K562 treated with DMSO at 1 percent for 12 hours (cell line): ENCODE measurements around the gene RBM24. TPM values are rescaled to one million over a fixed set of nuclear protein-coding genes. Genes with fewer than 3 reads are reported as not detected.

ENCODE experiments used
- total RNA-seq: library from RNA; unstranded; fragments of 300-600 nt; gene quantifications from 2 replicates; pipeline ENCODE4 v1.2.3, GENCODE V29; 2022; ENCODE audit not compliant: insufficient read depth

The RBM24 gene
- total RNA-seq: not detected in 2 replicates

DNA sequence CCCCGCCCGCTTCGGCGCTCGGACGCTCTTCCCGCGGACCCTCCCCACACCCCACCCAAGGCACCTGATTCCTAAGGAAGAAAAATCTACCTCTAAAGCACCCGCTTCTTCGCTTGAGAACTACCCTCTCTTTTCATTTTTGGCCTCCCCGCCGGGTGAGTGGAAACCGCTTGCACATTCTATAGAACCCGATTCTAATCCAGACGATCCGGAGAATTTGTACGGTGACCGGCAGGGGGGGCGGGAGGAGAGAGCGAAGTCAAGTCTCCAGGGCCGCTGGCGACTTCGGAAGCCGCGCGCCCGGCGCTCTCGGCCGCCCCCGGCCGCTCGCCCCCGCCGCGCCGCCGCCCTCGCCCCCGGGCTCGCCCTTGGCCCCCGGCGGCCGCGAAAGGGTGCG, at the start of gene RBM24:
RBM24 (plus strand) TSS at position 262 of the 397 bp plus-strand sequence. CDS start 221 bp downstream, outside the sequence.

Other genes starting within 250 kb of the RBM24 start
- not detected in 2 replicates for gene STMND1, start 179.3 kb upstream of the RBM24 start, total RNA-seq
- 0.37 TPM in 1 of 2 replicates, not detected in the other for gene CAP2, start 112.2 kb downstream of the RBM24 start, total RNA-seq